Right lobe of liver (tissue), 4 donors: ENCODE measurements around the gene TBCCD1.
A peak's percentile ranks its signal among the peaks of the same experiment; 100 is the strongest.

ENCODE experiments used
- CTCF ChIP-seq, 4 donors: fragments of 200-600 bp in 3 of 4; fragments of 450-650 bp in 1 of 4; IDR thresholded peaks; one replicate each; pipeline versions ENCODE4 v1.5.1 to v1.8.0; 2016 to 2022; ENCODE audit warnings: antibody characterized with exemption in 4 of 4, mild to moderate bottlenecking in 2 of 4
- POLR2A ChIP-seq: fragments of 450-650 bp; IDR thresholded peaks from one replicate; pipeline ENCODE4 v1.6.1; 2017; ENCODE audit warnings: antibody characterized with exemption, mild to moderate bottlenecking
- donor health status: DM: no; HTN: no; CAD: no.
- donor health status: DM: no; HTN: no; CAD: no.
- donor health status: DM: no; HTN: yes; CAD: no.

- TF ChIP-seq CTCF (IDR thresholded peaks at IDR 0.05) (no peak), POLR2A (peak; percentile 95)
Observed at GRCh38 chr3:186567072-186567921, at the start of gene TBCCD1.
